ENCODE data around the gene KLHL26. TPM values are rescaled to one million over a fixed set of nuclear protein-coding genes. Genes with fewer than 3 reads are reported as not detected.

The KLHL26 gene
- total RNA-seq, 1 experiment from 2014 or later = 8.4 TPM

DNA sequence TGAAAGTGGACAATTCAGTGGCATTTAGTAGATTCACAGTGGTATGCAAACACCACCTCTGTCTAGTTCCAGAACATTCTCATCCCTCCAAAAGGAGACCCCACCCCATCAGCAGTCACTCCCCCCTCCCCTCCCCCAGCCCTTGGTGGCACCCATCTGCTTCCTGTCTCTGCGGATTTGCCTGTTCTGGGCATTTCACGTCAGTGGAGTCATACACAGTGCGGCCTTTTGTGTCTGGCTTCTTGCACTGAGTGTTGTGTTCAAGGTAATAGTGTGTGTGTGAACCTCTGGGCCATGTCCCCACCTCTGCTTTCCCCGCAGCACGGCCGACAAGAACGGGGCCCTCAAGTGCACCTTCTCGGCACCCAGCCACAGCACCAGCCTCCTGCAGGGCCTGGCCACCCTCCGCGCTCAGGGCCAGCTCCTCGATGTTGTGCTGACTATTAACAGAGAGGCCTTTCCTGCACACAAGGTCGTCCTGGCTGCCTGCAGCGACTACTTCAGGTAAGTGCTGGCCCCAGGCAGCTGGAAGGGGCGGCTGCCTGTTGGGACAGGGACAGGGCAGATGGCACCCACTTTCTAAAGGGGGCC is 27.2 kb downstream of the KLHL26 start:
- ATAC-seq = no peak
- CTCF ChIA-PET = no interaction called here

GRCh38 chr19:18665771-18666202 is 29.0 kb downstream of the KLHL26 start:
- Histone ChIP-seq H3K9ac (ENCODE audit: low read length) (no peak overlapping the region), H3K36me3 (ENCODE audit: low read depth, low read length) (no peaks in the 10 kb centered on the region), H3K4me1 (ENCODE audit: insufficient read depth, low read length) (no peaks in the 10 kb centered on the region), H3K27me3 (ENCODE audit: low read length) (no peaks in the 10 kb centered on the region), H3F3A (ENCODE audit: low read length, unreplicated experiment) (no peaks in the 10 kb centered on the region), H3K27ac (ENCODE audit: low read length) (no peak overlapping the region), H2AFZ (ENCODE audit: low read length) (no peak overlapping the region), H3K9me2 (replicated peaks; ENCODE audit: low read length) (no peaks in the 10 kb centered on the region), H3K4me3 (ENCODE audit: low read length) (no peak overlapping the region), H3K4me2 (ENCODE audit: low read length) (no peak overlapping the region), H3K79me2 (ENCODE audit: low read length) (no peaks in the 10 kb centered on the region), H4K20me1 (ENCODE audit: low read length) (no peaks in the 10 kb centered on the region), H3K9me3 (ENCODE audit: low read length) (no peaks in the 10 kb centered on the region)
- ChIA-PET POLR2A (ENCODE audit: unreplicated experiment) (no interaction called here), CTCF (no interaction called here)
- intact Hi-C loops (cut with micrococcal nuclease) = no loop called here
- ATAC-seq (no peak), DNase-seq (no peak)
- no TSS peak for BruUV-seq (replicated peaks)
- TF ChIP-seq, protein P1, sequence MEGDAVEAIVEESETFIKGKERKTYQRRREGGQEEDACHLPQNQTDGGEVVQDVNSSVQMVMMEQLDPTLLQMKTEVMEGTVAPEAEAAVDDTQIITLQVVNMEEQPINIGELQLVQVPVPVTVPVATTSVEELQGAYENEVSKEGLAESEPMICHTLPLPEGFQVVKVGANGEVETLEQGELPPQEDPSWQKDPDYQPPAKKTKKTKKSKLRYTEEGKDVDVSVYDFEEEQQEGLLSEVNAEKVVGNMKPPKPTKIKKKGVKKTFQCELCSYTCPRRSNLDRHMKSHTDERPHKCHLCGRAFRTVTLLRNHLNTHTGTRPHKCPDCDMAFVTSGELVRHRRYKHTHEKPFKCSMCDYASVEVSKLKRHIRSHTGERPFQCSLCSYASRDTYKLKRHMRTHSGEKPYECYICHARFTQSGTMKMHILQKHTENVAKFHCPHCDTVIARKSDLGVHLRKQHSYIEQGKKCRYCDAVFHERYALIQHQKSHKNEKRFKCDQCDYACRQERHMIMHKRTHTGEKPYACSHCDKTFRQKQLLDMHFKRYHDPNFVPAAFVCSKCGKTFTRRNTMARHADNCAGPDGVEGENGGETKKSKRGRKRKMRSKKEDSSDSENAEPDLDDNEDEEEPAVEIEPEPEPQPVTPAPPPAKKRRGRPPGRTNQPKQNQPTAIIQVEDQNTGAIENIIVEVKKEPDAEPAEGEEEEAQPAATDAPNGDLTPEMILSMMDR (conservative IDR thresholded peaks at IDR 0.05; ENCODE audit: low read depth, low read length) = no peak
- TF ChIP-seq EZH2phosphoT487 (IDR thresholded peaks at IDR 0.05; ENCODE audit: borderline replicate concordance, low read length) (no peak), EZH2 (IDR thresholded peaks at IDR 0.05; ENCODE audit: low read length, unreplicated experiment) (no peak)

More for the DNA sequence above, 27.2 kb downstream of the KLHL26 start:
- intact Hi-C loops (cut with micrococcal nuclease) = no loop called here
- H3K27ac ChIP-seq (ENCODE audit: low read length) = no peak overlapping the region
- no peaks in the 10 kb centered on the region for H3K9me2 ChIP-seq (replicated peaks; ENCODE audit: low read length)
- H3K4me3 ChIP-seq (ENCODE audit: low read length) = no peak overlapping the region
- POLR2A ChIA-PET (ENCODE audit: unreplicated experiment) = interaction anchor here (0.7 kb wide), 1 partner anchor 233 kb away, joined by 4 read pairs; no protein-coding TSS in a partner anchor
- no peaks in the 10 kb centered on the region for H4K20me1 ChIP-seq (ENCODE audit: low read length)
- no peak overlapping the region for H3K9ac ChIP-seq (ENCODE audit: low read length)
- H3K36me3 ChIP-seq (ENCODE audit: low read depth, low read length) = no peaks in the 10 kb centered on the region
- TF ChIP-seq, protein P1 (conservative IDR thresholded peaks at IDR 0.05; ENCODE audit: low read depth, low read length) = no peak
- TF ChIP-seq EZH2phosphoT487 (IDR thresholded peaks at IDR 0.05; ENCODE audit: borderline replicate concordance, low read length) = no peak
- no peak for TF ChIP-seq EZH2 (IDR thresholded peaks at IDR 0.05; ENCODE audit: low read length, unreplicated experiment)
- H3K79me2 ChIP-seq (ENCODE audit: low read length) = no peaks in the 10 kb centered on the region
- no peak overlapping the region for H2AFZ ChIP-seq (ENCODE audit: low read length)
- no peaks in the 10 kb centered on the region for H3F3A ChIP-seq (ENCODE audit: low read length, unreplicated experiment)
- no peaks in the 10 kb centered on the region for H3K4me1 ChIP-seq (ENCODE audit: insufficient read depth, low read length)
- H3K9me3 ChIP-seq (ENCODE audit: low read length) = no peaks in the 10 kb centered on the region
- H3K27me3 ChIP-seq (ENCODE audit: low read length) = no peaks in the 10 kb centered on the region
- DNase-seq = no peak
- no TSS peak for BruUV-seq (replicated peaks)
- H3K4me2 ChIP-seq (ENCODE audit: low read length) = no peak overlapping the region

- BruUV-seq (replicated peaks) = no TSS peak
- ATAC-seq (no peak), DNase-seq (no peak)
- H3F3A ChIP-seq (ENCODE audit: low read length, unreplicated experiment) = no peaks in the 10 kb centered on the region
- H3K79me2 ChIP-seq (ENCODE audit: low read length) = no peaks in the 10 kb centered on the region
- no peaks in the 10 kb centered on the region for H3K4me1 ChIP-seq (ENCODE audit: insufficient read depth, low read length)
- H3K9me3 ChIP-seq (ENCODE audit: low read length) = no peaks in the 10 kb centered on the region
- intact Hi-C loops (cut with micrococcal nuclease) = no loop called here
- no peaks in the 10 kb centered on the region for H3K27me3 ChIP-seq (ENCODE audit: low read length)
- no peaks in the 10 kb centered on the region for H3K9me2 ChIP-seq (replicated peaks; ENCODE audit: low read length)
- ChIA-PET CTCF (no interaction called here), POLR2A (ENCODE audit: unreplicated experiment) (no interaction called here)
- no peak overlapping the region for H3K4me3 ChIP-seq (ENCODE audit: low read length)
- TF ChIP-seq, protein P1 (conservative IDR thresholded peaks at IDR 0.05; ENCODE audit: low read depth, low read length) = no peak
- TF ChIP-seq EZH2phosphoT487 (IDR thresholded peaks at IDR 0.05; ENCODE audit: borderline replicate concordance, low read length) = no peak
- TF ChIP-seq EZH2 (IDR thresholded peaks at IDR 0.05; ENCODE audit: low read length, unreplicated experiment) = no peak
- no peak overlapping the region for H3K27ac ChIP-seq (ENCODE audit: low read length)
- H3K4me2 ChIP-seq (ENCODE audit: low read length) = no peak overlapping the region
- H2AFZ ChIP-seq (ENCODE audit: low read length) = no peak overlapping the region
- no peaks in the 10 kb centered on the region for H4K20me1 ChIP-seq (ENCODE audit: low read length)
- no peaks in the 10 kb centered on the region for H3K36me3 ChIP-seq (ENCODE audit: low read depth, low read length)
- no peak overlapping the region for H3K9ac ChIP-seq (ENCODE audit: low read length)
Observed at GRCh38 chr19:18666317-18666716, 29.5 kb downstream of the KLHL26 start.
